Cardiac septum (tissue), 1 donor: ENCODE results near the gene CPNE1. TPM values are rescaled to one million over a fixed set of nuclear protein-coding genes. Genes with fewer than 3 reads are reported as not detected.

Experiments used
- DNase-seq: peaks from one replicate; pipeline ENCODE4 v3.0.0-alpha.2; 2020; ENCODE audit warnings: low spot score
- intact Hi-C: fragments of 100-400 bp; cut with DNase I; formaldehyde crosslinking; loops from one replicate; pipeline ENCODE4 v1.14.0; 2022
- total RNA-seq: library from RNA; stranded (reverse); fragmentation: NEBNext Ultra II Directional; extraction: Animal tissue kit (Norgen Biotek cat#: 25700); gene quantifications from one replicate; pipeline ENCODE4 v1.2.1, GENCODE V29; 2021
- donor health status: DM: no; HTN: no; CAD: no.

CPNE1 gene
- total RNA-seq, 1 donor from 2014 or later, result 77.9 TPM

GRCh38 chr20:35629427-35630145 lies 35.1 kb downstream of the CPNE1 start:
- DNase-seq, result peak; percentile 49
- intact Hi-C loops, result no loop called here

DNA sequence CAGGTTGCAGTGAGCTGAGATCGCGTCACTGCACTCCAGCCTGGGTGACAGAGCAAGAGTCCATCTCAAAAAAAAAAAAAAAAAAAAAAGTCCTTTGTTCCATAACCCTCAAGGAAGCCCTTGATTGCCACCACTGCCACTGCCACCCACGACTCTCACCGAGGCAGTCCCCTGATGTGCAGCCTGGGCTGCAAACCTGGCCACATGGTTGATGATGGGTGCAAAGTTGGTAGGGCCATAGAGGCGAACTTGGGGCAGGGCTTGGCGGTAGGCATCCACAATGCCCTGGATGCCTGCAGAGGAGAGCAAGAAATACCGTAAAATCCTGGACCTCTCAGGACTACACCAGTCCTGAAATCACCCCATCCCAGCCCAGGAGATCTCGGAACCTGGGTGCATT lies 37.6 kb downstream of the CPNE1 start:
- intact Hi-C loops, result no loop called here
- no peak for DNase-seq

- intact Hi-C loops, result no loop called here
Measured at GRCh38 chr20:35626386-35627001, 38.2 kb downstream of the CPNE1 start.

DNA sequence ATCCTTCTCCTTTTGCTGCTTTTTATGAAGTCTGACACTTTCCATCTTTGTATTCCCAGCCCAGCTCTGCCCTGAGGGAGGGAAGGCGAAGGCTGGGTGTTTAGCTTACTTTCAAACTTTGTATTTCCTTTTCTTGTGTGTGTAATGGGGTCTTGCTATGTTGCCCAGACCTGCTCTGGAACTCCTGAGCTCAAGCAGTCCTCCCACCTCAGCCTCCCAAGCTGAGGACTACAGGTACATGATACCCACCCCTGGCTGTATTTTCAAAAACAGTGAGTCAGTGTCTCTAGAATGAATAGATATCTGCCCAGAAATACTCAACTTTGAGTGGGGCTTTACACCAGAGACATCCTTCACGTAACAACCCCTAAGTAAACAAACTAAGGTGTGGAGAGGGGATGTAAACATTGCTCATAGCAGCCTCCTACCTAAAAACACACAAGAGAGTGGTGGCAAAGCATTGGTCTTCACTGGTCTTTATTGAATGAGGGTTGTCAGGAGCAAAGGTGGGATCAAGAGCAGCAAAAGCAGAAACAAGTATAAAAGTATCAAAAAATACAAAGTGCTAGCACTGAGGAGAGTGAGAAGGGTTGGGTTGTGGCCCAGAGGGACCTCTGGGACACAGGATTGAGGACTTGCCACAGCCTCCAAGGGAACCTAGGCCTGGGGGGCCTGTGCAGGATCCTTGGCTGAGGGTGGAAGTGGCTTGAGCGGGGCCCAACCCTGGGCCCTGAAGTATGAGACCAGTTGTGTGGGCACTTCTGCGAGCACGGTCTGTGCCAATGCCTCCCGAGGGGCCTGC lies 38.9 kb downstream of the CPNE1 start:
- peak; percentile 53 for DNase-seq
- intact Hi-C loops, result no loop called here

More at GRCh38 chr20:35626386-35627001, 38.2 kb downstream of the CPNE1 start:
- peak; percentile 56 for DNase-seq

DNA sequence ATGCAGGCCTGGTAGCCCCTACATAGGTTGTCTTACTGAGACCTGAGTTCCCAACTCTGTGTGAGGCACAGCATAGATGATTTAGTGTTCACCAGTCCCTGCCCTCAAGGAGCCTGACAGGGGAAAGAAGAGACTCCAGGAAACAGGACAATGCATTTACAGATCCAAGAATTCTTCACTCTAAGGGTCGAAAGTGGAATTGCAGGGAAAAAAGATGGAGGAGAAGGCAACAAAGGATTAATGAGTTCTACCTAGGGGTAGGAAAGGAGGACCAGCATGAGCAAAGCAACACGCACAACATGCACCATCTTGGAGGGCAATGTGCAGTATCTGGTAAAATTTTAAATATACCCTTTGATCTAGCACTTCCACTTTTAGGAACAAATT lies 43.1 kb downstream of the CPNE1 start:
- intact Hi-C loops, result no loop called here
- DNase-seq, result no peak

- peak; percentile 53 for DNase-seq
- intact Hi-C loops, result no loop called here
Measured at GRCh38 chr20:35620818-35621559, 43.7 kb downstream of the CPNE1 start.

DNA sequence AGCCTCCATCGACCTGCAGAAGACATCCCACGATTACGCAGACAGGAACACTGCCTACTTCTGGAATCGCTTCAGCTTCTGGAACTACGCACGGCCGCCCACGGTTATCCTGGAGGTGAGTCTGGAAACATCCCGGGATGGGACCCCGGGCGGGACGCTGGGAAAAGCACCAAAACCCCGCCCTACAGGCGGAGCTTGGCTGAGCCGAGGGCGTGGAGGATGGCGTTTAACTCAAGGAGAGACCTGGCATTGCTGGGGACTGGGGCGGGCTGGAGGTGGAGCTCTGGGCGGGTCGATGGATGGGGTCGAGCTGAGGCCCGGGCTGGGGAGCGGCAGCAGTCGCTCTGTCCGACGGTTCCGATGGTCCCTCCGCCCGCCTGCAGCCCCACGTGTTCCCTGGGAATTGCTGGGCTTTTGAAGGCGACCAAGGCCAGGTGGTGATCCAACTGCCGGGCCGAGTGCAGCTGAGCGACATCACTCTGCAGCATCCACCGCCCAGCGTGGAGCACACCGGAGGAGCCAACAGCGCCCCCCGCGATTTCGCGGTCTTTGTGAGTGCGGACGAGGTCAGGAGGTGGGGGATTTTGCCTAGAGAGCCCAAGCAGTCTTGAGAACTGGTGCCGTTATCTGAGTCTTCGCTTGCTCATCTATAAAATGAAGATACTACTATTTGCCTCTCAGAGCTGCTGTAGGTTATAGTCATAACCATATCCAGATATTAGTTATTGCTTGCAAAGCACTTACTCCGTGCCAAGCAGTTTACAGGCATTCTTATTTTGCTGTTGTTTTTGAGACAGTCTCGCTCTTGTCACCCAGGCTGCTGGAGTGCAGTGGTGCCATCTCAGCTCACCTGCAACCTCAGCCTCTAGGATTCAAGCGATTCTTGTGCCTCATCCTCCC lies 45.3 kb downstream of the CPNE1 start:
- intact Hi-C loops, result loop anchor here (2.0 to 10.0 kb wide), 3 partner anchors 45 to 265 kb away; partner anchors contain the start of genes CPNE1, ERGIC3 and RBM12
- DNase-seq, result peak; percentile 89

DNA sequence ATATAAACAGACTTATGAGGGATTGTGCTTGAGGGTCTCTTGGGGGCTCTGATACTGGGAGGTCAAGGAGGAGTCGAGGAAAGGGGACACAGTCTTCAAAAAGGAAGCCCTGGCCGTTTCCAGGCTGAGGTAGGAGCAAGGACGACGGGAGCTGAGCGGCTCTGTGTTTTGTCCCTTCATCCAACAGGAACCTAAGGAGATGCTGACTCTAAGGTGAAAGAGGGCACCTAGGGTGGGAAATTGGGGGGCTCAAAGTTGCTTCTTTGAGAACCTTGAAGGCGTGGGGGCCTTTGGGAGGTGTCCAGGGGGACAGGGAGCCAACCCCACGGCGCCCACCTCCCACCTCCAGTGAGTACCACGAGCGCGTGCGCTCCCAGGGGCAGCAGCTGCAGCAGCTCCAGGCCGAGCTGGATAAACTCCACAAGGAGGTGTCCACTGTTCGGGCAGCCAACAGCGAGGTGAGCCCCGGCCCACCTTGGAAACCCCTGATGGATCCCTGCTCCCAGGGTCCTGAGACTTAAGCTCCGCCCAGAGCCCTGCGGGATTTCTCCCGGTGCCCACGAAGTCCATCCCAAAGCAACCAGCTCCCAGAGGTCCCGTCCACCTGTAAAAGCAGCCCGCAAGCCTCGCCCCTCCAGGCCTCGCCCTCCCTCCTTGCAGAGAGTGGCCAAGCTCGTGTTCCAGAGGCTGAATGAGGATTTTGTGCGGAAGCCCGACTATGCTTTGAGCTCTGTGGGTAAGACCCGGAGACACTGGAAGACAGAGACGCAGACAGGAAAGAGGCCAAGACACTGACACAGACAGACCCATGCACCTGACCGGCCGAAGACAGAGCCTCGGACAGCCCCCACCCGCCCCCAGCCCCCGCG lies 46.2 kb downstream of the CPNE1 start:
- DNase-seq, result peak; percentile 76
- intact Hi-C loops, result loop anchor here (2.0 to 10.0 kb wide), 3 partner anchors 46 to 266 kb away; partner anchors contain the start of genes CPNE1, ERGIC3 and RBM12

DNA sequence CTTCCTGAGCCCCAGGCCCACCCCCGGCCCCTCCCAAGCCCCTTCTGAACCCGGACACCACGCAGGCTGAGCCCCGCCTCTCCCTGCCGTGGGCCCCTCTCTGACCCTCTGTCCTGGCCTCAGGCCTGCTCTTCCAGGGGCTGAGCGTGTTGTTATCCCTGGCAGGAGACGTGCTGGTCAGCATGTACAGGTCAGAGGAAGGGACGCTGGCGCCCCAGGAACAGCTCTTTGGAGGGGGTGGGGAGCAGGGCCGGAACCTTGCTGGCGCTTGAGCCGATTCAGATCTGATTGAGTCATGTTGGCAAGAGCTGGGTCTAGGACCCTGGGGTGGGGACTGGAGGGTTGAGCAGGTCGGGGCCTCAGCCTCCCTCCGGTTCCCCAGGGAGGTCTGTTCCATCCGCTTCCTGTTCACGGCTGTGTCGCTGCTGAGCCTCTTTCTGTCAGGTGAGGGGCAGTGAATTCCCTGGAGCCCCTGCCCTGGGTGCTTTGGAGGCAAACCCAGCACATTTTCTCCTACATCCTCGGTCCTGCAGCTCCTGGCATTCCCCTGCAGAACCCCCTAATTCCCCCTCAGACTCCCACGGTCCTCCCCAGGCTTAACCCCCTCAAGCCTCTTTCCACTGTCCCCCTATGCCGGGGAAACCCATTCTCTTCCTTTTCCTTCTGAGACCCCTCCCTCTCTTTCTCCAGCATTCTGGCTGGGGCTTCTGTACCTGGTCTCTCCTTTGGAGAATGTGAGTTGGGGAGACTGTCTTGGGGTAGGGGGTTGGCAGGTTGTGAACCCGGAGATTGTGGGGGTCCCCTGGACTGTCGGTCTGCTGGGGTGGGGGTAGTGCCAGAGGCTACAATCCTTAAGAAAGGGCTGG lies 47.1 kb downstream of the CPNE1 start:
- intact Hi-C loops, result loop anchor here (2.0 to 10.0 kb wide), 3 partner anchors 47 to 267 kb away; partner anchors contain the start of genes CPNE1, ERGIC3 and RBM12
- peak; percentile 81 for DNase-seq

DNA sequence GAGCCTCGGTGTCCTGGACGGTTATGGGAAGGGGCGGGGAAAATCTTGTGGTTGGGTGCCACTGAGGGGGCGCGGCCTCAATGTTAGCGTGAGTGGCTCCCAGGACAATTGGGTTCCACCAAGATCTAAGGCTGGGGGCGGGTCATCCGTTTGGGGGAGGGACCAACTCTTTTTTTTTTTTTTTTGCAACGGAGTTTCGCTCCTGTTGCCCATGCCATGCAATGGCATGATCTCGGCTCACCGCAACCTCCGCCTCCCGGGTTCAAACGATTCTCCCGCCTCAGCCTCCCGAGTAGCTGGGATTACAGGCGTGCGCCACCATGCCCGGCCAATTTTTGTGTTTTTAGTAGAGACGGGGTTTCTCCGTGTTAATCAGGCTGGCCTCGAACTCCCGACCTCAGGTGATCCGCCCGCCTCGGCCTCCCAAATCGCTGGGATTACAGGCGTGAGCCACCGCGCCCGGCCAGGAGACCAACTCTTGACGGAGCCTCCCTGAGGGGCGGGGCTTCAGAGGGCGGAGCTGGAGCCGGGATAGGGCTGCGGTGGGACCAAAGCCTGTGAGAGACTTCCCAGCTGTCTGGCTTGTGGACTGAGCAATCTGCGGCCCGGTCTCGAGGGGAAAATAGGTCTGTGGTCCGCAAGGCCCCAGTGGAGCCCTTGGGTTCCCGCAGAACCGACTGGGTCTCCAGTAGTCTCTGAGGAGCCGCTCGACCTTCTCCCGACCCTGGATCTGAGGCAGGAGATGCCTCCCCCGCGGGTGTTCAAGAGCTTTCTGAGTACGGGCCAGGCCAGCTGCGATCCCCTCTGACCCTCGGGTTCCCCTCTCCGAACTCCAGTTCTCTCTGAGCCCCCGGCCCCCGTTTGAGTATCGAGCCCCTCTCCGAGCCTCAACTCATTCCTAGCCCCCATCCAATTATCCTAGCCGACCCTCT lies 48.0 kb downstream of the CPNE1 start:
- DNase-seq, result peak; percentile 94
- intact Hi-C loops, result loop anchor here (5.0 to 10.0 kb wide), 2 partner anchors 74 to 268 kb away; partner anchors contain the start of gene ERGIC3

GRCh38 chr20:35615667-35616464 lies 48.8 kb downstream of the CPNE1 start, which contains the start of gene SPAG4:
SPAG4 (plus strand) TSS chr20:35615829; CDS start chr20:35616004, 175 bp downstream.
- peak; percentile 100 for DNase-seq
- intact Hi-C loops, result loop anchor here (5.0 to 10.0 kb wide), 2 partner anchors 74 to 269 kb away; partner anchors contain the start of gene ERGIC3

- no peak for DNase-seq
- intact Hi-C loops, result loop anchor here (10.0 kb wide), 1 partner anchor 273 kb away; no protein-coding TSS in a partner anchor
Measured at GRCh38 chr20:35611482-35611881, 53.2 kb downstream of the CPNE1 start.

GRCh38 chr20:35610833-35611427 lies 53.8 kb downstream of the CPNE1 start:
- intact Hi-C loops, result loop anchor here (10.0 kb wide), 1 partner anchor 274 kb away; no protein-coding TSS in a partner anchor
- DNase-seq, result no peak
